Skeletal muscle tissue (tissue), 4 donors: ENCODE data around the gene PUS1. TPM values are rescaled to one million over a fixed set of nuclear protein-coding genes. Genes with fewer than 3 reads are reported as not detected.
"Not testable (repeated sequence)": the region's sequence is repeated elsewhere in the genome, so short reads cannot be mapped to it uniquely, and the experiment has no call there.

ENCODE experiments used
- H3K27ac ChIP-seq: one replicate; pipeline ENCODE4 v1.7.0; 2013; ENCODE audit warnings: mild to moderate bottlenecking, low read depth, low read length, inconsistent platforms
- H3K27me3 ChIP-seq, 3 donors: one replicate each; pipeline ENCODE4 v1.7.0; 2013; ENCODE audit warnings: low read length in 3 of 3; ENCODE audit not compliant: control insufficient read depth in 3 of 3, insufficient read depth in 3 of 3
- H3K36me3 ChIP-seq, 3 donors: one replicate each; pipeline ENCODE4 v1.7.0; 2013; ENCODE audit warnings: low read length in 3 of 3; ENCODE audit not compliant: control insufficient read depth in 3 of 3, insufficient read depth in 3 of 3
- H3K4me1 ChIP-seq, 3 donors: one replicate each; pipeline ENCODE4 v1.7.0; 2013; ENCODE audit warnings: low read length in 3 of 3, mild to moderate bottlenecking in 3 of 3; ENCODE audit not compliant: control insufficient read depth in 3 of 3, insufficient read depth in 3 of 3
- H3K4me3 ChIP-seq, 3 donors: one replicate each; pipeline ENCODE4 v1.7.0; 2013; ENCODE audit warnings: low read length in 3 of 3
- H3K9ac ChIP-seq, 3 donors: one replicate each; pipeline ENCODE4 v1.7.0; 2013; ENCODE audit warnings: low read length in 3 of 3, mild to moderate bottlenecking in 3 of 3, moderate library complexity in 2 of 3, low read depth in 1 of 3
- H3K9me3 ChIP-seq, 3 donors: one replicate each; pipeline ENCODE4 v1.7.0; 2013; ENCODE audit warnings: low read length in 3 of 3; ENCODE audit not compliant: control insufficient read depth in 3 of 3
- total RNA-seq: library from RNA; depleted of rRNA; stranded (reverse); fragments of >200 nt; gene quantifications from one replicate; pipeline ENCODE4 v1.2.3, GENCODE V29; 2014
- donor health status: Osteomylitis.

The PUS1 gene
- total RNA-seq, 1 donor from 2014 or later: 4.7 TPM

GRCh38 chr12:131959641-131960589, 30.8 kb downstream of the PUS1 start:
- Histone ChIP-seq H3K27ac (no peak overlapping the region), H3K27me3 (no peaks in the 10 kb centered on the region), H3K4me3 (no peak overlapping the region), H3K9ac (peak overlapping the region in 2 of 3 donors; percentile 8 to 16), H3K36me3 (peaks cover 3 to 10% (median 6%) of the 10 kb centered on the region in 3 donors), H3K4me1 (peaks cover 19 to 30% (median 26%) of the 10 kb centered on the region in 3 donors), H3K9me3 (no peaks in the 10 kb centered on the region)

GRCh38 chr12:131960590-131961325, 31.7 kb downstream of the PUS1 start:
- not testable (repeated sequence) for H3K27ac ChIP-seq, H3K9me3 ChIP-seq, H3K9ac ChIP-seq, H3K4me3 ChIP-seq, H3K27me3 ChIP-seq
- H3K4me1 ChIP-seq: peaks cover 19 to 30% (median 24%) of the 10 kb centered on the region in 3 donors
- peaks cover 3 to 10% (median 6%) of the 10 kb centered on the region in 3 donors for H3K36me3 ChIP-seq

- H3K9me3 ChIP-seq, H3K4me3 ChIP-seq, H3K27me3 ChIP-seq, H3K36me3 ChIP-seq, H3K27ac ChIP-seq, H3K9ac ChIP-seq: not testable (repeated sequence)
- H3K4me1 ChIP-seq: peaks cover 20 to 27% (median 25%) of the 10 kb centered on the region in 3 donors
Observed at GRCh38 chr12:131961328-131961727, 32.3 kb downstream of the PUS1 start.

DNA sequence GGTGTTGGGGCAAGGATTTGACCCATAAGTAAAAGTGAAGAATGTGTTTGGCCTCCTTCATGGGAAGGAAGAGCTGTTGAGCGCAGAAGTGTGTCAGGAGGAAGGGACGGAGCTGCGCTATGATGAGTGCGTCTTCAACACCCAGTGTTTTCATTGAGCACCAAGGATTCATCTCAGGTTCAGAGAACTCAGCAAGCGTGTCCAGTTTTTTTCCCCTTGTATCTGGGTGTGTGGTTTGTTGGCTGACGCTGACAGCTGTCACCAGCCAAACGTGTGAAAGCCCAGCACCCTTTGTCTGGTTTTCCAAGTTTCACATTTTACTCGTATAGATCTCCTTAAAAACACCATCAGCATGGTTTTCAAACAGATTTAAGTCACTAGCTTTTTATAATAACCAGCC, 33.0 kb downstream of the PUS1 start:
- Histone ChIP-seq H3K27ac (no peak overlapping the region), H3K4me3 (no peak overlapping the region), H3K9ac (no peak overlapping the region), H3K9me3 (no peaks in the 10 kb centered on the region), H3K36me3 (peaks cover 3 to 8% (median 6%) of the 10 kb centered on the region in 3 donors), H3K27me3 (no peaks in the 10 kb centered on the region), H3K4me1 (peaks cover 20 to 25% (median 25%) of the 10 kb centered on the region in 3 donors)

GRCh38 chr12:131963381-131963780, 34.3 kb downstream of the PUS1 start:
- Histone ChIP-seq H3K9ac (no peak overlapping the region), H3K36me3 (peaks cover 3 to 8% (median 6%) of the 10 kb centered on the region in 3 donors), H3K27ac (no peak overlapping the region), H3K4me3 (no peak overlapping the region), H3K27me3 (no peaks in the 10 kb centered on the region), H3K9me3 (no peaks in the 10 kb centered on the region), H3K4me1 (peaks cover 20 to 21% (median 20%) of the 10 kb centered on the region in 3 donors)

DNA sequence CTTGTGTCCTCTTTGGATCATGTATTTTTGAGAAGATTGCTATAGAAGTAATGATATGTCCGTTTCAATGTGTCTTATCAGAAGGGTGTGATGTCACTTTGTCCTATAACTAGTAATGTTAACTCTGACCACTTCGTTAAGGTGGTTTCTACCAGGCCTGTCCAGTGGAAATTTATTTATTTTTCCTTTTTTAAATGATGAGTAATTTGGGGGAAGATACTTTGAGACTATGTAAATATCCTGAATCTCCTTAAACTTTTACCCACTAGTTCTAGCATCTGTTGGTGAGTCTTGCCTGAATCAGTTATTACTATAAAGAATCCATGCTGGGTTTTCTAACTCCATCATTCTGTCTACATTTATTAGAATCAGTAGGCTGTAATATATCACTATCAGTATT, 36.0 kb downstream of the PUS1 start:
- Histone ChIP-seq H3K4me1 (peaks cover 4% of the 10 kb centered on the region in 3 donors), H3K9me3 (no peaks in the 10 kb centered on the region), H3K36me3 (peaks cover 3 to 8% (median 6%) of the 10 kb centered on the region in 3 donors), H3K9ac (no peak overlapping the region), H3K27me3 (no peaks in the 10 kb centered on the region), H3K4me3 (no peak overlapping the region), H3K27ac (no peak overlapping the region)

DNA sequence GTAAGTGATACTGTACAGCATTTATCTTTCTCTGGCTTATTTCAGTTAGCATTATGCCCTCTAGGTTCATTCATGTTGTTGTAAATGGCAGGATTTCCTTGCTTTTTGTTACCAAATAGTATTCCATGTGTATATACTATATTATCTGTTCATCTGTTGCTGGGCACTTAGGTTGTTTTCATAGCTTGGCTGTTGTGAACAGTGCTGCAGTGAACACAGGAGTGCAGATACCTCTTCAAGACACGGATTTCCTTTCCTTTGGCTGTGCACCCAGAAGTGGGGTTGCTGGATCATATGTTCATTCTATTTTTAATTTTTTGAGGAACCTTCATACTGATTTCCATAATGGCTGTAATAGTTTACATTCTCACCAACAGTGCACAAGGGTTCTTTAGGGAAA, 42.1 kb downstream of the PUS1 start:
- Histone ChIP-seq H3K27ac (no peak overlapping the region), H3K9me3 (no peaks in the 10 kb centered on the region), H3K36me3 (no peaks in the 10 kb centered on the region), H3K9ac (no peak overlapping the region), H3K4me1 (peaks cover 5 to 11% (median 8%) of the 10 kb centered on the region in 3 donors), H3K27me3 (no peaks in the 10 kb centered on the region), H3K4me3 (no peak overlapping the region)

DNA sequence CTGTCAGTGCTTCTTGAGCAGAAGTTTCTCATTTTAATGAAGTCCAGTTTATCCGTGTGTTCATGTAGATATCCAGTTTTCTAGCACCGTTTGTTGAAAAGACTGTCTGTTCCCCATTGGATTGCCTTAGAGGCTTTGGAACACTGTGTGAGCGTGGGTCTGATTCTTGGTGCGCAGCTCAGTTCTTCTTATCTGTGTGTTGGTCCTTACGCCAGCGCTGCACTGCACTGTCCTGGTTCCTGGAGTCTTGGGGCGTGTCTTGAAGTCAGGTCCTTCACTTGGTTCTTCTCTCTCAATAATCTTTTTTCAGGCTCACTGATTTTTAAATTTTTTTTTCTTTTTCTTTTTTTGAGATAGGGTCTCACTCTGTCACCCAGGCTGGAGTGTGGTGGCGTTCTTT, 46.2 kb downstream of the PUS1 start:
- no peaks in the 10 kb centered on the region for H3K9me3 ChIP-seq
- H3K9ac ChIP-seq: no peak overlapping the region
- H3K27ac ChIP-seq: no peak overlapping the region
- H3K4me1 ChIP-seq: peaks cover 5 to 8% (median 8%) of the 10 kb centered on the region in 3 donors
- H3K27me3 ChIP-seq: no peaks in the 10 kb centered on the region
- H3K4me3 ChIP-seq: no peak overlapping the region
- H3K36me3 ChIP-seq: peaks cover 0 to 8% (median 6%) of the 10 kb centered on the region in 3 donors

DNA sequence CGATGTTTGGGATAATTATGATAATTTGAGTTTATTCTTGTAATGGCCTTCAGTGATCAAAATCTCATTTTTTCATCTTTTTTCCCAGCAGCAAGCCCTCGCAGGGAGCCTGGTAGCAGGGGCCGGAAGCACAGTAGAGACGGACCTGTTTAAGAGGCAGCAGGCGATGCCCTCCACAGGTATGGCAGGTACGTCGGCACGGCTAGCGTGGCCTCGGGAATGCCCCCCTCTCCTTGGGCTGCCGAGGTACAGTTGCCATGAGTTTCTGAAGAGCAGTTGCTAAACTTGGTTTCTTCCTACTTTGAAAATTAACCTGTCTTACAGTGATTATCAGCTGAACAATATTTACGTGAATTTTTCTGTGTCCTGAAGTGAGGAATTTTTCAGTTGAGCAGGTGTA, 50.5 kb downstream of the PUS1 start:
- H3K9me3 ChIP-seq: no peaks in the 10 kb centered on the region
- no peak overlapping the region for H3K27ac ChIP-seq
- no peaks in the 10 kb centered on the region for H3K27me3 ChIP-seq
- no peak overlapping the region for H3K4me3 ChIP-seq
- no peak overlapping the region for H3K9ac ChIP-seq
- H3K36me3 ChIP-seq: peaks cover 18 to 27% (median 26%) of the 10 kb centered on the region in 3 donors
- peaks cover 0 to 2% (median 0%) of the 10 kb centered on the region in 3 donors for H3K4me1 ChIP-seq

GRCh38 chr12:131980263-131980662, 51.2 kb downstream of the PUS1 start:
- Histone ChIP-seq H3K27me3 (no peaks in the 10 kb centered on the region), H3K4me3 (no peak overlapping the region), H3K9me3 (no peaks in the 10 kb centered on the region), H3K36me3 (peaks cover 20 to 29% (median 27%) of the 10 kb centered on the region in 3 donors), H3K27ac (no peak overlapping the region), H3K9ac (no peak overlapping the region), H3K4me1 (no peaks in the 10 kb centered on the region)
